K562 (cell line): ENCODE measurements around the gene HMCN1. TPM values are rescaled to one million over a fixed set of nuclear protein-coding genes. Genes with fewer than 3 reads are reported as not detected.
A peak's percentile ranks its signal among the peaks of the same experiment; 100 is the strongest.

Experiments used
- ARHGAP35 ChIP-seq: fragments of 450-650 bp; IDR thresholded peaks from 2 replicates; pipeline ENCODE4 v1.6.1; 2018; ENCODE audit not compliant: partially characterized antibody
- ATF1 ChIP-seq, 2 experiments: fragments of 450-650 bp in 1 of 2; IDR thresholded peaks; 2 replicates each; pipeline ENCODE4 v1.6.1; 2016; ENCODE audit warnings: missing compliant biosample characterization in 1 of 2, missing genetic modification characterization in 1 of 2
- BRD9 ChIP-seq: fragments of 450-650 bp; IDR thresholded peaks from 2 replicates; pipeline ENCODE4 v1.6.1; 2018; ENCODE audit warnings: low read depth; ENCODE audit not compliant: partially characterized antibody
- CTBP1 ChIP-seq: fragments of 450-650 bp; IDR thresholded peaks from 2 replicates; pipeline ENCODE4 v1.6.1; 2016; ENCODE audit warnings: borderline replicate concordance
- GATAD2A ChIP-seq: fragments of 450-650 bp; IDR thresholded peaks from 2 replicates; pipeline ENCODE4 v1.6.1; 2017
- GATAD2B ChIP-seq: fragments of 450-650 bp; IDR thresholded peaks from 2 replicates; pipeline ENCODE4 v1.6.1; 2017; ENCODE audit warnings: mild to moderate bottlenecking, borderline replicate concordance
- HNRNPL ChIP-seq: fragments of 200-400 bp; formaldehyde crosslinking; IDR thresholded peaks from 2 replicates; pipeline ENCODE4 v1.6.1; 2017; ENCODE audit warnings: low read depth, mild to moderate bottlenecking, low read length
- MYBL2 ChIP-seq, 2 experiments: fragments of 450-650 bp in 1 of 2; sonication (generic) in 1 of 2; formaldehyde crosslinking in 1 of 2; IDR thresholded peaks; 2 replicates each; pipeline versions ENCODE4 v1.6.1 to v1.8.1; 2017 to 2022; ENCODE audit warnings: borderline replicate concordance in 1 of 2, inconsistent platforms in 1 of 2, low read depth in 1 of 2, mild to moderate bottlenecking in 1 of 2, missing genetic modification reagents in 1 of 2, moderate library complexity in 1 of 2
- SOX6 ChIP-seq: fragments of 450-650 bp; IDR thresholded peaks from 2 replicates; pipeline ENCODE4 v1.6.1; 2014; ENCODE audit warnings: mild to moderate bottlenecking
- TAL1 ChIP-seq: fragments of 450-650 bp; IDR thresholded peaks from 2 replicates; pipeline ENCODE4 v1.6.1; 2016; ENCODE audit warnings: mild to moderate bottlenecking
- XRCC3 ChIP-seq: fragments of 450-650 bp; IDR thresholded peaks from 2 replicates; pipeline ENCODE4 v1.6.1; 2017; ENCODE audit warnings: mild to moderate bottlenecking, moderate library complexity
- ZNF445 ChIP-seq: fragments of 250-450 bp; sonication (Bioruptor Pico); IDR thresholded peaks from 2 replicates; pipeline ENCODE4 v1.4.0; 2020; ENCODE audit warnings: low read depth, mild to moderate bottlenecking, moderate library complexity
- polyA plus RNA-seq, 8 experiments: library from polyadenylated mRNA; depleted of rRNA in 4 of 8; stranded (reverse) in 5 of 8; unstranded in 3 of 8; fragments of >200 nt; fragmentation: Nextera tagmentation in 2 of 8; fragmentation: Illumina TruSeq in 1 of 8; extraction: Ambion mirVana in 2 of 8; extraction: Trizol in 1 of 8; gene quantifications; 2 replicates each; pipeline versions ENCODE4 v1.2.1 to v1.2.3, GENCODE V29; 2011 to 2014; ENCODE audit warnings: inconsistent platforms in 1 of 8, missing spikeins in 1 of 8
- total RNA-seq, 7 experiments: library from RNA; depleted of rRNA in 6 of 7; stranded (reverse); fragments of >200 nt in 6 of 7; fragmentation: Illumina TruSeq in 2 of 7; extraction: Trizol in 2 of 7; gene quantifications; 2 replicates each; pipeline versions ENCODE4 v1.2.1 to v1.2.3, GENCODE V29; 2011 to 2021; ENCODE audit warnings: low replicate concordance in 1 of 7
- TF ChIP-seq, protein P1 (sequence below): fragments of 450-650 bp; IDR thresholded peaks from 2 replicates; pipeline ENCODE4 v1.6.1; 2016; ENCODE audit warnings: low read depth, mild to moderate bottlenecking, moderate library complexity
- TF ChIP-seq, protein P2 (sequence below): sonication (generic); formaldehyde crosslinking; IDR thresholded peaks from 2 replicates; pipeline ENCODE4 v1.8.1; 2023; ENCODE audit warnings: mild to moderate bottlenecking, missing genetic modification reagents
- TF ChIP-seq, protein P3 (sequence below), 2 experiments: fragments of 450-650 bp; IDR thresholded peaks; 2 replicates each; pipeline ENCODE4 v1.6.1; 2016; ENCODE audit warnings: mild to moderate bottlenecking in 2 of 2, borderline replicate concordance in 1 of 2, low read depth in 1 of 2, moderate library complexity in 1 of 2

The HMCN1 gene
- total and polyA plus RNA-seq, 9 of the 15 experiments (the other 6 are each of a cell fraction or from before 2014, with no cell fraction given) = 0.07 to 0.36 (median 0.21) TPM

- peak; percentile 92 for TF ChIP-seq SOX6
- TF ChIP-seq ARHGAP35 = no peak
- TF ChIP-seq BRD9 = peak; percentile 81
- no peak for TF ChIP-seq HNRNPL
- no peak for TF ChIP-seq GATAD2B
- TF ChIP-seq ZNF445 (CRISPR knock-in tag) = 0 out of 2 replicates have a peak, but pooled peaks have one; percentile 67
- TF ChIP-seq, protein P1, sequence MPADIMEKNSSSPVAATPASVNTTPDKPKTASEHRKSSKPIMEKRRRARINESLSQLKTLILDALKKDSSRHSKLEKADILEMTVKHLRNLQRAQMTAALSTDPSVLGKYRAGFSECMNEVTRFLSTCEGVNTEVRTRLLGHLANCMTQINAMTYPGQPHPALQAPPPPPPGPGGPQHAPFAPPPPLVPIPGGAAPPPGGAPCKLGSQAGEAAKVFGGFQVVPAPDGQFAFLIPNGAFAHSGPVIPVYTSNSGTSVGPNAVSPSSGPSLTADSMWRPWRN = peak; percentile 86
- no peak for TF ChIP-seq XRCC3
- peak; percentile 81 for TF ChIP-seq MYBL2 (IDR thresholded peaks at IDR 0.05; ENCODE audit: low read depth)
- TF ChIP-seq MYBL2 (CRISPR knock-in tag; IDR thresholded peaks at IDR 0.05; ENCODE audit: borderline replicate concordance) = no peak
- TF ChIP-seq TAL1 = peak; percentile 97
- no peak for TF ChIP-seq ATF1 (CRISPR knock-in tag; IDR thresholded peaks at IDR 0.05)
- TF ChIP-seq ATF1 (tag; IDR thresholded peaks at IDR 0.05) = peak; percentile 76
- TF ChIP-seq, protein P2, sequence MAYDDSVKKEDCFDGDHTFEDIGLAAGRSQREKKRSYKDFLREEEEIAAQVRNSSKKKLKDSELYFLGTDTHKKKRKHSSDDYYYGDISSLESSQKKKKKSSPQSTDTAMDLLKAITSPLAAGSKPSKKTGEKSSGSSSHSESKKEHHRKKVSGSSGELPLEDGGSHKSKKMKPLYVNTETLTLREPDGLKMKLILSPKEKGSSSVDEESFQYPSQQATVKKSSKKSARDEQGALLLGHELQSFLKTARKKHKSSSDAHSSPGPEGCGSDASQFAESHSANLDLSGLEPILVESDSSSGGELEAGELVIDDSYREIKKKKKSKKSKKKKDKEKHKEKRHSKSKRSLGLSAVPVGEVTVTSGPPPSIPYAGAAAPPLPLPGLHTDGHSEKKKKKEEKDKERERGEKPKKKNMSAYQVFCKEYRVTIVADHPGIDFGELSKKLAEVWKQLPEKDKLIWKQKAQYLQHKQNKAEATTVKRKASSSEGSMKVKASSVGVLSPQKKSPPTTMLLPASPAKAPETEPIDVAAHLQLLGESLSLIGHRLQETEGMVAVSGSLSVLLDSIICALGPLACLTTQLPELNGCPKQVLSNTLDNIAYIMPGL (CRISPR knock-in tag) = no peak
- TF ChIP-seq, protein P3, sequence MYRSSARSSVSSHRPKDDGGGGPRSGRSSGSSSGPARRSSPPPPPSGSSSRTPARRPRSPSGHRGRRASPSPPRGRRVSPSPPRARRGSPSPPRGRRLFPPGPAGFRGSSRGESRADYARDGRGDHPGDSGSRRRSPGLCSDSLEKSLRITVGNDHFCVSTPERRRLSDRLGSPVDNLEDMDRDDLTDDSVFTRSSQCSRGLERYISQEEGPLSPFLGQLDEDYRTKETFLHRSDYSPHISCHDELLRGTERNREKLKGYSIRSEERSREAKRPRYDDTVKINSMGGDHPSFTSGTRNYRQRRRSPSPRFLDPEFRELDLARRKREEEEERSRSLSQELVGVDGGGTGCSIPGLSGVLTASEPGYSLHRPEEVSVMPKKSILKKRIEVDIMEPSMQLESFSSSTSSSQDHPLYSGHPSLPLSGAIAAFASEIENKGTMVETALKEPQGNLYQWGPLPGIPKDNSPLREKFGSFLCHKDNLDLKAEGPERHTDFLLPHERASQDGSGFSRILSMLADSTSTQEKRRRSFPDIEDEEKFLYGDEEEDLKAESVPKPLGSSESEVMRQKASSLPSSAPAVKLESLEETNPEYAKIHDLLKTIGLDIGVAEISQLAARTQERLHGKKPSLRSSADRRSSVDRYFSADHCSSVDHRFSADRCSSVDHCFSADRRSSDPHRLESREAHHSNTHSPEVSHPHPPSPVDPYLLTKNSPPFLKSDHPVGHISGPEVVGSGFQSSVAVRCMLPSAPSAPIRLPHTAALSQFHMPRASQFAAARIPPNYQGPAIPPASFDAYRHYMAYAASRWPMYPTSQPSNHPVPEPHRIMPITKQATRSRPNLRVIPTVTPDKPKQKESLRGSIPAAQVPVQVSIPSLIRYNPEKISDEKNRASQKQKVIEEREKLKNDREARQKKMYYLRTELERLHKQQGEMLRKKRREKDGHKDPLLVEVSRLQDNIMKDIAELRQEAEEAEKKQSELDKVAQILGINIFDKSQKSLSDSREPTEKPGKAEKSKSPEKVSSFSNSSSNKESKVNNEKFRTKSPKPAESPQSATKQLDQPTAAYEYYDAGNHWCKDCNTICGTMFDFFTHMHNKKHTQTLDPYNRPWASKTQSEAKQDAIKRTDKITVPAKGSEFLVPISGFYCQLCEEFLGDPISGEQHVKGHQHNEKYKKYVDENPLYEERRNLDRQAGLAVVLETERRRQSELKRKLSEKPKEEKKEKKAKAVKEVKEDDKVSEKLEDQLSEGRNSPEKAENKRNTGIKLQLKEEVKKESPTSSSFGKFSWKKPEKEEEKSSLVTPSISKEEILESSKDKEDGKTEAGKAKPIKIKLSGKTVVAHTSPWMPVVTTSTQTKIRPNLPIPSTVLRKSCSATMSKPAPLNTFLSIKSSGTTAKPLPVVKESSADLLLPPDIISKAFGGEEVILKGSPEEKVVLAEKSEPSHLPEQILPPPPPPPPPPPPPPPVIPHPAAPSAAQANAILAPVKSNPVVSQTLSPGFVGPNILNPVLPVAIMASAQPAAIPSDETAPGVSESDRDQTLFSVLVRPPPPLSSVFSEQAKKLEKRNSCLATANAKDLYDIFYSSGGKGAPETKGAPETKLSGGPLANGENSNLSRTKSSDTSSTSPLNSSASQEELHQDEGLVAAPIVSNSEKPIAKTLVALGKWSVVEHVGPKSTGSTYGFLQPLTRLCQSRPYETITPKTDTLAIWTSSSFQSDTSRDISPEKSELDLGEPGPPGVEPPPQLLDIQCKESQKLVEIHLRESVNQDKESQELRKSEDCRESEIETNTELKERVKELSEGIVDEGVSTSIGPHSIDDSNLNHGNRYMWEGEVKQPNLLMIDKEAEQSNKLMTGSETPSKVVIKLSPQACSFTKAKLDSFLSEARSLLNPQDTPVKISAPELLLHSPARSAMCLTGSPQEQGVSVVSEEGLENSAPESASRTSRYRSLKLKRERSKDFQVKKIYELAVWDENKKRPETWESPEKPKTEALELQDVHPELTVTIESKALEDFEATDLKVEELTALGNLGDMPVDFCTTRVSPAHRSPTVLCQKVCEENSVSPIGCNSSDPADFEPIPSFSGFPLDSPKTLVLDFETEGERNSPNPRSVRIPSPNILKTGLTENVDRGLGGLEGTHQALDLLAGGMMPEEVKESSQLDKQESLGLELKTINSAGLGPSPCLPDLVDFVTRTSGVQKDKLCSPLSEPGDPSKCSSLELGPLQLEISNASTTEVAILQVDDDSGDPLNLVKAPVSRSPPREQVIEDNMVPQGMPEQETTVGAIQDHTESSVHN (IDR thresholded peaks at IDR 0.05; ENCODE audit: borderline replicate concordance in 1 of 2, low read depth in 1 of 2) = no peak
- peak; percentile 38; the same call in 1 of the 2 replicates for TF ChIP-seq CTBP1
- TF ChIP-seq GATAD2A = no peak
These were observed 461.3 kb downstream of the HMCN1 start (continued) for GRCh38 chr1:186195377-186195931.
